HFF-Myc (cell line): ENCODE measurements around the gene LDB2.

Experiments used
- DNase-seq: peaks from one replicate; pipeline ENCODE4 v3.0.0-alpha.2; 2011; ENCODE audit warnings: low read depth; ENCODE audit errors: extremely low read depth
- H3K4me3 ChIP-seq: replicated peaks from 2 replicates; pipeline ENCODE4 v1.5.1; 2011; ENCODE audit warnings: low read depth, mild to moderate bottlenecking, control low read depth, low read length
- CTCF ChIP-seq: IDR thresholded peaks from 2 replicates; pipeline ENCODE4 v1.5.1; 2012; ENCODE audit warnings: mild to moderate bottlenecking, low read depth, low read length, control low read depth; ENCODE audit errors: missing control alignments

LDB2 gene

GRCh38 chr4:16550531-16550930, 347.9 kb downstream of the LDB2 start:
- no peak for TF ChIP-seq CTCF
- DNase-seq, result no peak
- H3K4me3 ChIP-seq, result no peak overlapping the region

- no peak overlapping the region for H3K4me3 ChIP-seq
- TF ChIP-seq CTCF, result no peak
- DNase-seq, result no peak
Observed at GRCh38 chr4:16545656-16546055, 352.8 kb downstream of the LDB2 start.

- no peak for DNase-seq
- no peak overlapping the region for H3K4me3 ChIP-seq
- TF ChIP-seq CTCF, result no peak
Observed at GRCh38 chr4:16544869-16545268, 353.6 kb downstream of the LDB2 start.

- DNase-seq, result no peak
- TF ChIP-seq CTCF, result no peak
- H3K4me3 ChIP-seq, result no peak overlapping the region
Observed at GRCh38 chr4:16544251-16544721, 354.2 kb downstream of the LDB2 start.

GRCh38 chr4:16537926-16538325, 360.5 kb downstream of the LDB2 start:
- no peak for TF ChIP-seq CTCF
- no peak overlapping the region for H3K4me3 ChIP-seq
- DNase-seq, result no peak

GRCh38 chr4:16532240-16532970, 366.0 kb downstream of the LDB2 start:
- TF ChIP-seq CTCF, result no peak
- H3K4me3 ChIP-seq, result no peak overlapping the region
- peak; percentile 45 for DNase-seq
